ENCODE measurements around the gene MN1.

- TF ChIP-seq CTCF (IDR thresholded peaks at IDR 0.05) (no peak), POLR2A (IDR thresholded peaks at IDR 0.05) (no peak), POLR2AphosphoS5 (IDR thresholded peaks at IDR 0.05) (no peak)
Measured at GRCh38 chr22:27723708-27724107, 77.8 kb downstream of the MN1 start.

All from breast epithelium (tissue), 3 donors.